Loucy (cell line): ENCODE measurements around the gene NPSR1.
"Not testable (repeated sequence)": the region's sequence is repeated elsewhere in the genome, so short reads cannot be mapped to it uniquely, and the experiment has no call there.

Experiments
- EZH2phosphoT487 ChIP-seq: fragments of 200-600 bp; IDR thresholded peaks from 2 replicates; pipeline ENCODE4 v1.6.1; 2018; ENCODE audit warnings: antibody characterized with exemption, mild to moderate bottlenecking, moderate library complexity, borderline replicate concordance
- TF ChIP-seq, protein P1 (sequence below): fragments of 200-600 bp; sonication (generic); conservative IDR thresholded peaks from 2 replicates; pipeline ENCODE4 v1.5.1; 2014; ENCODE audit warnings: mild to moderate bottlenecking, antibody characterized with exemption, low read length

- TF ChIP-seq, protein P1, sequence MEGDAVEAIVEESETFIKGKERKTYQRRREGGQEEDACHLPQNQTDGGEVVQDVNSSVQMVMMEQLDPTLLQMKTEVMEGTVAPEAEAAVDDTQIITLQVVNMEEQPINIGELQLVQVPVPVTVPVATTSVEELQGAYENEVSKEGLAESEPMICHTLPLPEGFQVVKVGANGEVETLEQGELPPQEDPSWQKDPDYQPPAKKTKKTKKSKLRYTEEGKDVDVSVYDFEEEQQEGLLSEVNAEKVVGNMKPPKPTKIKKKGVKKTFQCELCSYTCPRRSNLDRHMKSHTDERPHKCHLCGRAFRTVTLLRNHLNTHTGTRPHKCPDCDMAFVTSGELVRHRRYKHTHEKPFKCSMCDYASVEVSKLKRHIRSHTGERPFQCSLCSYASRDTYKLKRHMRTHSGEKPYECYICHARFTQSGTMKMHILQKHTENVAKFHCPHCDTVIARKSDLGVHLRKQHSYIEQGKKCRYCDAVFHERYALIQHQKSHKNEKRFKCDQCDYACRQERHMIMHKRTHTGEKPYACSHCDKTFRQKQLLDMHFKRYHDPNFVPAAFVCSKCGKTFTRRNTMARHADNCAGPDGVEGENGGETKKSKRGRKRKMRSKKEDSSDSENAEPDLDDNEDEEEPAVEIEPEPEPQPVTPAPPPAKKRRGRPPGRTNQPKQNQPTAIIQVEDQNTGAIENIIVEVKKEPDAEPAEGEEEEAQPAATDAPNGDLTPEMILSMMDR, result not testable (repeated sequence)
- not testable (repeated sequence) for TF ChIP-seq EZH2phosphoT487
Measured at GRCh38 chr7:34878944-34879735, 221.1 kb downstream of the NPSR1 start.
